Measurements from ENCODE around the gene FHL2.

- TF ChIP-seq CTCF (IDR thresholded peaks at IDR 0.05) (no peak), POLR2A (IDR thresholded peaks at IDR 0.05) (no peak), POLR2AphosphoS5 (IDR thresholded peaks at IDR 0.05) (no peak), EP300 (IDR thresholded peaks at IDR 0.05) (no peak)
Observed at GRCh38 chr2:105330681-105331375, 68.0 kb downstream of the FHL2 start.

Data from gastroesophageal sphincter (tissue), 3 donors.